ENCODE data around the gene ESPNL. TPM values are rescaled to one million over a fixed set of nuclear protein-coding genes. Genes with fewer than 3 reads are reported as not detected.

Gene ESPNL
- total and polyA plus RNA-seq, 9 donors, result 0.75 to 3.6 (median 2.0) TPM

GRCh38 chr2:238135601-238136150 is 35.5 kb downstream of the ESPNL start:
- Histone ChIP-seq H3K27ac (ENCODE audit: low read length) (no peak overlapping the region), H3K9me3 (replicated peaks; ENCODE audit: control insufficient read depth, low read depth, low read length) (no peaks in the 10 kb centered on the region), H3K27me3 (ENCODE audit: control insufficient read depth, insufficient read depth, low read length) (no peaks in the 10 kb centered on the region), H3K36me3 (ENCODE audit: control insufficient read depth, insufficient read depth, low read length) (peaks cover under 1% of the 10 kb centered on the region), H3K4me1 (ENCODE audit: control insufficient read depth, insufficient read depth, low read length) (peaks cover 71% of the 10 kb centered on the region), H3K4me3 (ENCODE audit: low read length) (no peak overlapping the region)
- WGBS (ENCODE audit: insufficient coverage), result 74% methylated on average over 6 of the region's 15 CpGs
- no peak for DNase-seq

- Histone ChIP-seq H3K9me3 (replicated peaks; ENCODE audit: control insufficient read depth, low read depth, low read length) (no peaks in the 10 kb centered on the region), H3K4me3 (ENCODE audit: low read length) (no peak overlapping the region), H3K36me3 (ENCODE audit: control insufficient read depth, insufficient read depth, low read length) (peaks cover 12% of the 10 kb centered on the region), H3K4me1 (ENCODE audit: control insufficient read depth, insufficient read depth, low read length) (peaks cover 83% of the 10 kb centered on the region), H3K27ac (ENCODE audit: low read length) (no peak overlapping the region), H3K27me3 (ENCODE audit: control insufficient read depth, insufficient read depth, low read length) (no peaks in the 10 kb centered on the region)
- 38% methylated on average over 14 of the region's 14 CpGs for WGBS (ENCODE audit: insufficient coverage)
- no peak for DNase-seq
Measured at GRCh38 chr2:238136820-238137537, 36.8 kb downstream of the ESPNL start.

- Histone ChIP-seq H3K27me3 (ENCODE audit: control insufficient read depth, insufficient read depth, low read length) (no peaks in the 10 kb centered on the region), H3K27ac (ENCODE audit: low read length) (peak overlapping the region; percentile 89), H3K36me3 (ENCODE audit: control insufficient read depth, insufficient read depth, low read length) (peaks cover 17% of the 10 kb centered on the region), H3K4me3 (ENCODE audit: low read length) (no peak overlapping the region), H3K9me3 (replicated peaks; ENCODE audit: control insufficient read depth, low read depth, low read length) (no peaks in the 10 kb centered on the region), H3K4me1 (ENCODE audit: control insufficient read depth, insufficient read depth, low read length) (peaks cover 84% of the 10 kb centered on the region)
- DNase-seq, result no peak
- 93% methylated on average over 13 of the region's 13 CpGs for WGBS (ENCODE audit: insufficient coverage)
Measured at GRCh38 chr2:238137885-238138284, 37.7 kb downstream of the ESPNL start.

- H3K4me1 ChIP-seq (ENCODE audit: control insufficient read depth, insufficient read depth, low read length), result peaks cover 84% of the 10 kb centered on the region
- WGBS (ENCODE audit: insufficient coverage), result 57% methylated on average over 18 of the region's 22 CpGs
- peak within 1 kb of the TSS; percentile 40 for H3K4me3 ChIP-seq (ENCODE audit: low read length)
- H3K36me3 ChIP-seq (ENCODE audit: control insufficient read depth, insufficient read depth, low read length), result peaks cover 18% of the 10 kb centered on the region
- H3K27me3 ChIP-seq (ENCODE audit: control insufficient read depth, insufficient read depth, low read length), result no peaks in the 10 kb centered on the region
- DNase-seq, result peak; percentile 71
- no peaks in the 10 kb centered on the region for H3K9me3 ChIP-seq (replicated peaks; ENCODE audit: control insufficient read depth, low read depth, low read length)
- H3K27ac ChIP-seq (ENCODE audit: low read length), result peak within 1 kb of the TSS; percentile 89
Measured at GRCh38 chr2:238138331-238139195, 38.4 kb downstream of the ESPNL start, which contains the start of gene KLHL30. Gene KLHL30, plus strand, starts transcription at chr2:238138668. Its CDS starts 2,087 bp downstream, at chr2:238140755.

- Histone ChIP-seq H3K27me3 (ENCODE audit: control insufficient read depth, insufficient read depth, low read length) (no peaks in the 10 kb centered on the region), H3K27ac (ENCODE audit: low read length) (peak overlapping the region; percentile 89), H3K36me3 (ENCODE audit: control insufficient read depth, insufficient read depth, low read length) (peaks cover 18% of the 10 kb centered on the region), H3K4me1 (ENCODE audit: control insufficient read depth, insufficient read depth, low read length) (peaks cover 82% of the 10 kb centered on the region), H3K4me3 (ENCODE audit: low read length) (peak overlapping the region; percentile 40), H3K9me3 (replicated peaks; ENCODE audit: control insufficient read depth, low read depth, low read length) (no peaks in the 10 kb centered on the region)
- peak; percentile 52 for DNase-seq
- 61% methylated on average over 39 of the region's 56 CpGs for WGBS (ENCODE audit: insufficient coverage)
Measured at GRCh38 chr2:238139196-238140039, 39.3 kb downstream of the ESPNL start.

GRCh38 chr2:238140040-238140439 is 39.9 kb downstream of the ESPNL start:
- no peak overlapping the region for H3K4me3 ChIP-seq (ENCODE audit: low read length)
- peaks cover 79% of the 10 kb centered on the region for H3K4me1 ChIP-seq (ENCODE audit: control insufficient read depth, insufficient read depth, low read length)

GRCh38 chr2:238140721-238141540 is 40.8 kb downstream of the ESPNL start:
- WGBS (ENCODE audit: insufficient coverage), result 89% methylated on average over 60 of the region's 60 CpGs
- H3K36me3 ChIP-seq (ENCODE audit: control insufficient read depth, insufficient read depth, low read length), result peaks cover 18% of the 10 kb centered on the region
- H3K4me3 ChIP-seq (ENCODE audit: low read length), result no peak overlapping the region
- H3K27ac ChIP-seq (ENCODE audit: low read length), result no peak overlapping the region
- no peaks in the 10 kb centered on the region for H3K9me3 ChIP-seq (replicated peaks; ENCODE audit: control insufficient read depth, low read depth, low read length)
- H3K4me1 ChIP-seq (ENCODE audit: control insufficient read depth, insufficient read depth, low read length), result peaks cover 75% of the 10 kb centered on the region
- no peak for DNase-seq
- H3K27me3 ChIP-seq (ENCODE audit: control insufficient read depth, insufficient read depth, low read length), result no peaks in the 10 kb centered on the region

More at GRCh38 chr2:238140040-238140439, 39.9 kb downstream of the ESPNL start:
- Histone ChIP-seq H3K27ac (ENCODE audit: low read length) (no peak overlapping the region), H3K27me3 (ENCODE audit: control insufficient read depth, insufficient read depth, low read length) (no peaks in the 10 kb centered on the region), H3K36me3 (ENCODE audit: control insufficient read depth, insufficient read depth, low read length) (peaks cover 18% of the 10 kb centered on the region), H3K9me3 (replicated peaks; ENCODE audit: control insufficient read depth, low read depth, low read length) (no peaks in the 10 kb centered on the region)
- no peak for DNase-seq
- WGBS (ENCODE audit: insufficient coverage), result 84% methylated on average over 5 of the region's 7 CpGs

- WGBS (ENCODE audit: insufficient coverage), result 71% methylated on average over 7 of the region's 10 CpGs
- Histone ChIP-seq H3K4me1 (ENCODE audit: control insufficient read depth, insufficient read depth, low read length) (peaks cover 70% of the 10 kb centered on the region), H3K4me3 (ENCODE audit: low read length) (no peak overlapping the region), H3K9me3 (replicated peaks; ENCODE audit: control insufficient read depth, low read depth, low read length) (no peaks in the 10 kb centered on the region), H3K36me3 (ENCODE audit: control insufficient read depth, insufficient read depth, low read length) (peaks cover 18% of the 10 kb centered on the region), H3K27ac (ENCODE audit: low read length) (peak overlapping the region; percentile 18), H3K27me3 (ENCODE audit: control insufficient read depth, insufficient read depth, low read length) (no peaks in the 10 kb centered on the region)
- DNase-seq, result peak; percentile 52
Measured at GRCh38 chr2:238141541-238142318, 41.6 kb downstream of the ESPNL start.
